Activated T-cell treated with anti-CD3 and anti-CD28 coated beads for 4 hours (primary cell): ENCODE measurements around the gene SYNC.
"Not testable (repeated sequence)": the region's sequence is repeated elsewhere in the genome, so short reads cannot be mapped to it uniquely, and the experiment has no call there.

ENCODE experiments used
- DNase-seq: peaks from one replicate; pipeline ENCODE4 v3.0.0-alpha.2; 2020

SYNC gene

DNA sequence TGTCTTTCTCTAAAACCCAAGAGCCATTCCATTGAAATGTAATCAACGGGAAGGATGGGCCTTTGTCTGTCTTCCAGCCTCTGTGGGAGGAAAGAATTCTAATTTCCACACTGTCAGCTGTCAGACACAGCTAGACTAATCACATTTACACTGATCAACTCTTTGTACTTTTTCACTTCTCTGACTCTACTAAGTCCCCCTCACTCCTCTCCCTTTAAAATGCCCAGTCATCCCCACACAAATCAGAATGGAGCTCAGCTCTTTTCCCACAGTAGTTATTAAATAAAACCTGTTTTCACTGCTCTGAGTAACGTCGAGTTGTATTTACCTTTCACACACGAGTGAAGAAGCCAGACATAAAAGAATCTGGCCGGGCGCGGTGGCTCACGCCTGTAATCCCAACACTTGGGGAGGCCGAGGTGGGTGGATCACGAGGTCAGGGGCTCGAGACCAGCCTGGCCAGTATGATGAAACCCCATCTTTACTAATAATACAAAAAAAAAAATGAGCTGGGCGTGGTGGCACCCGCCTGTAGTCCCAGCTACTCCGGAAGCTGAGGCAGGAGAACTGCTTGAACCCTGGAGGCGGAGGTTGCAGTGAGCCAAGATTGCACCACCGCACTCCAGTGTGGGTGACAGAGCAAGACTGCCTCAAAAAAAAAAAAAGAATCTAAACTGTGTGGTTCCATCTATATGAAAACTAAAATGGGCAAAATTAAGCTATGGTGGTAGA is 65.5 kb downstream of the SYNC start:
- DNase-seq = no peak

DNA sequence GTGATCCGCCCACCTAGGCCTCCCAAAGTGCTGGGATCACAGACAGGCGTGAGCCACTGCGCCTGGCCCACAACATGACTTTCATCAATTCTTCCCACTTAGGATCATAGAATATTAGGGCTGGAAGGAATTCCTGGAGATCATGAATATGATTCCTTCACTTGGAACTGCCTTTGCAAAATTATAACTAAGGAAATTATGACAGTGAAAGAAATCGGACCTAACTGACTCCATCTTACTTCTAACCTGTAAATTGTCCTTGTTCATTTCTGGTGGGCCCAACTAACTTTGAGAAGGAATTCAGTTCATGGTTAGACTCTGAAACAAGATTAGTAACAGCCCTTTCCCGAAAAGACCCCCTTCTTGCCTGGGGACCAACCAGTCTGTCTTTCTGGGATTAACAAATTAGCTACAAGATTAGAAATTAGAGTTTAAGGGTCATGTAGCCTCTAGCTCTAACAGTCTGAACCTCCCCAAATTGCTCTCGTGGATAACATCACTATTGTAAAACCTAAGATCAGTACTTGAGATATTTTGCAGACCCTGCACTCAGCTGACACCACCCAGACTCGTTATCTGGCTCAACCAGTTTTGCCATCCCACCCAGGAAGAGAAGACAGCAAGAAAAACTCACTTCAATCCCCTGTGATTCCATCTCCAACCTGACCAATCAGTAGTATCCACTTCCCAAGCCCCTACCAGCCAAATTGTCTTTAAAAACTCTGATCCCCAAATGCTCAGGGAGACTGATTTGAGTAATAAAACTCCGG is 66.9 kb downstream of the SYNC start:
- DNase-seq = no peak

DNA sequence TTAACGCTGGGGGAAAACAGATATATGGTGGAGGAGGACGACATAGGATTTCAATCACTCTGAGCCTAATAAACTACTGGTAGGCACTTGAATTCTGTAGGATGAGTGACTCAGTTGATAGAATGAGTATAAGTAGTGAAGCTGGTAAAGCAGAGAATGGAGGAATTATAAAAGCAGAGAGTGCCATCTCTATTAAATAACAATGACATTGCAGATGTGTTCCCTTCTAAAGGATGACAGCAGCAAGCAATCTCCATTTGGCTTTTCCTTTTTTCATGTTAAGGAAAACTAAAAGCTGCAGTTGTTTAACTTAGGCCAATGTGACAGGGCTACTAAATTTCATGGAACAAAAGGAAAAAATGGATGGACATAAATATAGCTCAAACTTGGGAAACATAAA is 69.7 kb downstream of the SYNC start:
- no peak for DNase-seq

DNA sequence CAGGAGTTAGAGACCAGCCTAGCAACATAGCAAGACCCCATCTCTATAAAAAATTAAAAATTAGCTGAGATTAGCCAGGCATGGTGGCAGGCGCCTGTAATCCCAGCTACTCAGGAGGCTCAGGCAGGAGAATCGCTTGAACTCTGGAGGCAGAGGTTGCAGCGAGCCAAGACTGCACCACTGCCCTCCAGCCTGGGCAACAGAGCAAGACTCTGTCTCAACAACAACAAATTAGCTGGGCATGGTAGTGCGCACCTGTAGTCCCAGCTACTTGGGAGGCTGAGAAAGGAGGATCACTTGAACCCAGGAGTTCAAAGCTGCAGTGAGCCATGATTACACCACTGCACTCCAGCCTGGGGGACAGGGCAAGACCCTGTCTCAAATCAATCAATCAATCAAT is 72.4 kb downstream of the SYNC start:
- DNase-seq = not testable (repeated sequence)
